Measurements from ENCODE around the gene HOXB5.

DNA sequence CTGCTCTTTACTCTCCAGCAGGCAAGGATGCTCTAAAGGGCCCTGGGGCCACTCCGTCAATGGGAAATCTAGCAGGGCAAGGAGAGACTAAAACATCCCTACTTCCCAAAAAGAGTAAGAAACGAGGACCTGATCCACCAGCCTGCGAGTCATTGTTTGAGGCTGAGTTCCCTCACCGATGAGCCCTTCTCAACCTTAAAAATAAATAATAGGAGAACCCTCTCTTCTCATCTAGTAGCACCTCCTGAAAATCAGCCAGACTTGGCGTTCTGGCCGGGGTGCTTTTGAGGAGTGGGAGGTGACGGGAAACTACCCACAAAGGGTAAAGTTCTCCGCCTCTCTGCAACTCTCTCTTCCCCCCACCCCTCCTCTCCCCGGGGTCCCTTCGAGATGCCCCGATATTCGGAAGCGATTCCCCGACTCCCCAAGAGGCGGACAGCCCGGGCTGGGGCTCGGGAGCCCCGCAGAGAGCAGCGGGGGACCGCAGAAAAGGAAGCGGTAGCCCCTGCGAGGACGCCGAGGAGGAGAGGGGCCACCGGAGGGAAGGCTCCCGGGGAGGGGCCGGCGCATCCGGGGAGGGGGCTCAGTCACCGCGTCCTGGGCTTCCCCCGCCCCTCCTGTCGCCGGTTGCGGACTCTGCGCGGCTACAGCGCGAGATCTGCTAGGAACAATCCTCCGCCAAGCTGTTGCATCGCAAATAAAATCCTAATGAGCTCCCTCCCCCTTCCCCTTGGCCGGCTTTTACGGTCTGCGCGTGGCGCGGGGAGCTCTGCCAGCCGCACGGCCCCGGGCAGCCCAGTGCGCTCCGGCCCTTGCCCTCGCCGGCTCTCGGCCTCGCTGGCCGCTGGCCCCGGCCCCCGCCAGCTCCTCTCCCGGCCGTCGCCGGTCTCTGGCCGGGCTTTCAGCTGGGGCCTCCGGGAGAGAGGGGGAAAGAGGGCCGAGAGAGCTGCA lies 31.2 kb upstream of the HOXB5 start:
- TF ChIP-seq, protein P1, sequence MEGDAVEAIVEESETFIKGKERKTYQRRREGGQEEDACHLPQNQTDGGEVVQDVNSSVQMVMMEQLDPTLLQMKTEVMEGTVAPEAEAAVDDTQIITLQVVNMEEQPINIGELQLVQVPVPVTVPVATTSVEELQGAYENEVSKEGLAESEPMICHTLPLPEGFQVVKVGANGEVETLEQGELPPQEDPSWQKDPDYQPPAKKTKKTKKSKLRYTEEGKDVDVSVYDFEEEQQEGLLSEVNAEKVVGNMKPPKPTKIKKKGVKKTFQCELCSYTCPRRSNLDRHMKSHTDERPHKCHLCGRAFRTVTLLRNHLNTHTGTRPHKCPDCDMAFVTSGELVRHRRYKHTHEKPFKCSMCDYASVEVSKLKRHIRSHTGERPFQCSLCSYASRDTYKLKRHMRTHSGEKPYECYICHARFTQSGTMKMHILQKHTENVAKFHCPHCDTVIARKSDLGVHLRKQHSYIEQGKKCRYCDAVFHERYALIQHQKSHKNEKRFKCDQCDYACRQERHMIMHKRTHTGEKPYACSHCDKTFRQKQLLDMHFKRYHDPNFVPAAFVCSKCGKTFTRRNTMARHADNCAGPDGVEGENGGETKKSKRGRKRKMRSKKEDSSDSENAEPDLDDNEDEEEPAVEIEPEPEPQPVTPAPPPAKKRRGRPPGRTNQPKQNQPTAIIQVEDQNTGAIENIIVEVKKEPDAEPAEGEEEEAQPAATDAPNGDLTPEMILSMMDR (IDR thresholded peaks at IDR 0.05): no peak
- no peak for TF ChIP-seq ZFX (IDR thresholded peaks at IDR 0.05; ENCODE audit: borderline replicate concordance)
